Fibroblast of skin of left biceps (primary cell): ENCODE measurements around the gene ZFYVE19.
"Not testable (repeated sequence)": the region's sequence is repeated elsewhere in the genome, so short reads cannot be mapped to it uniquely, and the experiment has no call there.

Experiments used
- DNase-seq, 2 experiments: peaks; one replicate each; pipeline ENCODE4 v3.0.0-alpha.2; 2013; ENCODE audit warnings: low read depth in 2 of 2

The ZFYVE19 gene

DNA sequence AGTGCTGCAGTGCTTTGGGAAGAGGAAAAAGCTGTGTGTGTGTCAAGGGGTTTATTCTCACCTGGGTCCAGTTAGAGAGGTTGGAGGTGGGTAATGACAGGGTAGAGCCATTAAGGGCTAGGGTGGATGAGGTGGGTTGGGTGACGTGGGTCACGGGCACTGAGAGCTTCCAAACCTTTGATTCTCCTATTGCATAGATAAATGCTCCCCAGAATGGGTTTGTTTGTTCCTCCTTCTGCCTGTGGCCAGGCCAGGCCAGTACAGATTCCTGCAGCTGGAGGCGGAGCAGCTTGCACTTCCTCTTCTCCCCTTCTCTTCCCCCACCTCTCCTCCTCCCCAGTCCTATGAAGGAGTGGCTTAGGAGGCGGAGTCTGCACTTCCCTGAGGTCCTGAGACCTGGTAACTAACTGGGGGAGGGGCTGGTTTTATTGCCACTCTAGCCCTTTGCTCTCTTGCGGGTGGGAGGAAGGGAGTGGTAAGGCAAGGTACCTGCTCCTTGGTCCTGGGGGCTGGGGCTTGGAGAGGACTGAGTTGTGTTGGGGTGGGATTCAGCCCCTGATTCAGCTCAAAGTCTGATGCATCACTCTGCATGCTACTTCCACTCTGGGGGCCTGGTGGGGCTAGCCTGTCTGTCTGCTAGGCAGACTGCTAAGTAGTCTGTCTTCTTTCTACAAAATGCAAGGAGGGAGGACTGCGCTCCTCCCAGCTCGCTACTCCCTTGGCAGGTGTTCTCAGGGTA, 40.5 kb downstream of the ZFYVE19 start:
- no peak for DNase-seq

DNA sequence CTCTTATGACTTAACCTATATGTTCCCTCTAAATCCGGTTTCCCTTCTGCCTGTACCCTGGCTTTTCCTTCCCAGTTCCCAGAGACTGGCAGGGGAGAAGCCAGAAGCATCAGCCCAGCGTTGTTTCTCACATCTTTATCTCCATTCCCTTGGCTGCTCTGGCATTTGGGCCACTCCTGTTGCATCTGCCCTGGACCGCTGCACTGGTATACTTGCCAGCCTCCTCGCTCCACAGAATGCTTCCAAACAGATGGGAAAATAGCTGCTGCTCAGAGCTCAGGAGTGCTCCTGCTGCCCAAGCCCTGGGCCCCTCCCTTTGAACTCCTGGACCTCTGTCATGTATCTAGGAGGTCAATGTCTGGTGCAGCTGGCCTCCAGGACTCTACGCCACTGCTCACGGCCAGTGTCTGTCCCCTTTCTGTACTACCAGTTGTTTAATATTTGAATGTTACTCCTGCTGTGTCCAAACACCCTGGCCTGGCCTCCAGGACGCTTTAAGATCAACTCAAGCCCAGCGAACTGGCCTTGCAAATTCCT, 43.8 kb downstream of the ZFYVE19 start:
- no peak for DNase-seq

DNA sequence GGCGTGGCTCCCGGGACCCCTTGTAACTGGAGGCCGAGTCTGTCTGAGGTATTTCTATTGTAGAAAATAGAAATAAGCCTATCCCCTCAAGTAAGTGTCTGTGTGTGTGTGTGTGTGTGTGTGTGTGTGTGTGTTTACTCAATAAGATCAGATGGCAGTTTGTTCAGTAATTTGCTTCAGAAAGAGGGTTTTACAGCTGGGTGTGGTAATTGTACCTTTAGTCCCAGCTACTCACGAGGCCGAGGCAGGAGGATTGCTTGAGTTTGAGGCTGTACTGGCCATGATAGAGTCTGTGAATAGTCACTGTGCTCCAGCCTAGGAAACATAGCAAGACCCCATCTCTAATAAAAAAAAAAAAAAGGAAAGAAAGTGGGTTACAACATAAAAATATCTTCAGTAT, 45.6 kb downstream of the ZFYVE19 start:
- no peak for DNase-seq

DNA sequence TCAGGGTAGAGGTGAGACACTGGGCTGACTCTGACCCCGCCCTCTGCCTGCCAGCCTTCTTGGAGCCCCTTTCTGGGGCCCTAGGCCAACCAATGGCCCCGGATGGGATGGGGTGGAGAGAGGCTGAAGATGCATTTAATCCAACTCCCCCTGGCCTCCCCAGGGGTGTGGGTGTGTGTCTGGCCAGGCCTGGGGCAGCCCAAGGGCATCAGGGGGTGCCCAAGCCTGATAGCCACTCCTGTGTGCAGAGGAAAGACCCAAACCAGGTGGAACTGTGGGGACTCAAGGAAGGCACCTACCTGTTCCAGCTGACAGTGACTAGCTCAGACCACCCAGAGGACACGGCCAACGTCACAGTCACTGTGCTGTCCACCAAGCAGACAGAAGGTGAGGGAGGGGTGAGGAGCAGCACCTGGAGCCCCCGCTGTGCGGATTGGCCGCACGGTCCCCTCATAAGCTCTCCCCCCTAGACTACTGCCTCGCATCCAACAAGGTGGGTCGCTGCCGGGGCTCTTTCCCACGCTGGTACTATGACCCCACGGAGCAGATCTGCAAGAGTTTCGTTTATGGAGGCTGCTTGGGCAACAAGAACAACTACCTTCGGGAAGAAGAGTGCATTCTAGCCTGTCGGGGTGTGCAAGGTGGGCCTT, 46.5 kb downstream of the ZFYVE19 start:
- no peak for DNase-seq

DNA sequence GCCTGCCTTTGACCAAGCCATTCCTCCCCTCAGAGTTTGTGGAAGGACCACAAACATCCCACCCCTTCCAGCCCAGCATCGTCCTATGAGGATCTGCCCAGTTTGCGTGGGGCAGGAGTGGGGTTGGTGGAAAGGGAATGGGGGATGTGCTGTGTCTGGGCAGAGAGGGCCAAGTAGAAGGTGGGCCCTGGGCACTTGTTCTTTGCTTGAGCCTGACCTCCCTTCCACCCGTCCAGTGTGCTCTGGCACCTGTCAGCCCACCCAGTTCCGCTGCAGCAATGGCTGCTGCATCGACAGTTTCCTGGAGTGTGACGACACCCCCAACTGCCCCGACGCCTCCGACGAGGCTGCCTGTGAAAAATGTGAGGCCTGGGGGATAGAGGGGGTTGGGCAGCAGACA, 47.3 kb downstream of the ZFYVE19 start:
- no peak for DNase-seq

DNA sequence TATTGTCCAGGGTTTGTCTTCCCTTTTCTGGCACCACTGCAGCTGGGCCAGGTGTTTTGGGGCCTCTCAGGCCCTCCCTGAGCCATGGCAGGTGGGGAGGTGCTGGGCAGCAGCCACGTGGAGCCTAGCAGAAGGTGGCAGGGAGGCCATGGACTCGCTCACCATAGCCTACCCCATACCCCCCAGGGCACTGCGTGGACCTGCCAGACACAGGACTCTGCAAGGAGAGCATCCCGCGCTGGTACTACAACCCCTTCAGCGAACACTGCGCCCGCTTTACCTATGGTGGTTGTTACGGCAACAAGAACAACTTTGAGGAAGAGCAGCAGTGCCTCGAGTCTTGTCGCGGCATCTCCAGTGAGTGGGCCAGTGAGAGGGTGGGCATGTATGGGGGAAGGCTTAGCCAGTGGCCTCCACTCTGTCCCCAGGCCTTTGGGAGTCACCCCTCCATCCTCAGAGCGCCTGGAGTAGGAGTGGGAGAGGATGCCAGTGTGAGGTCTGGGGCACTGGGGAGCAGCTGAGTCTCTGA, 48.9 kb downstream of the ZFYVE19 start:
- DNase-seq, result no peak

DNA sequence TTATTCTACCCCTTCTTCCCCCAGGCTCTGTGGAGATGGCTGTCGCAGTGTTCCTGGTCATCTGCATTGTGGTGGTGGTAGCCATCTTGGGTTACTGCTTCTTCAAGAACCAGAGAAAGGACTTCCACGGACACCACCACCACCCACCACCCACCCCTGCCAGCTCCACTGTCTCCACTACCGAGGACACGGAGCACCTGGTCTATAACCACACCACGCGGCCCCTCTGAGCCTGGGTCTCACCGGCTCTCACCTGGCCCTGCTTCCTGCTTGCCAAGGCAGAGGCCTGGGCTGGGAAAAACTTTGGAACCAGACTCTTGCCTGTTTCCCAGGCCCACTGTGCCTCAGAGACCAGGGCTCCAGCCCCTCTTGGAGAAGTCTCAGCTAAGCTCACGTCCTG, 49.9 kb downstream of the ZFYVE19 start:
- DNase-seq, result no peak

DNA sequence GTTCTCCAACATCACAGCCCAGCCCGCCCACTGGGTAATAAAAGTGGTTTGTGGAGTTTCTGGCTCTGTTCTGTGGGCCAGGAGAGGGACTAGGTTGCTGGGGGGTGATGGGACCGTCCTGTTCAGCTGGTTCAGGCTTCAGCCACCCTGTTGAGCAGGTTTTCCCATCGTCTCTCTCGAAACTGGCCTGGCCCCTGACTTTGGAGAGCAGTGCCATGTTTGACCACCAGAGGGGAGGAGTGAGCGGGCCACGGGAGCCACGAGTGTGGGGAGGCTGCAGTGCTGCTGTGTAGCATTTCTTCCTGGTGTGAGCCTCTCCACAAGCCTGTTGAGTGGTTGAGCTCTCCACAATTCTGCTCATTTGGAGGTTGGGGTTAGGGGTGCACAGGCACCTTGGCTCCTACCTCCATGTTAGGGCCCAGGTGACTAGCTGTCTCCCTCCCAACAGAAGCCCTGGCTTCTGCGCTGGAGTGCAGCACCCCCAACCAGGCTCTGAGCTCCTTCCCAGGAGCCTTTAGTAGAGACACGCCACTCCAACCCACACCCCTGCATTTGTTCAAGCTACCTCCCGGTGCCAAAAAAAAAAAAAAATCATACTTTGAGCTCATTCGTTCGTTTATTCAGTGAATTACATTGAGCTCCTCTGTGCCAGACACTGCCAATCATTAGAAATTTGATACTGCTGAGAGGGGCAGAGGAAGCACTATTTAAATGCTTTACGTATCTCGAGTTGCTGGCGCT, 50.9 kb downstream of the ZFYVE19 start:
- DNase-seq, result peak; percentile 9 to 24

DNA sequence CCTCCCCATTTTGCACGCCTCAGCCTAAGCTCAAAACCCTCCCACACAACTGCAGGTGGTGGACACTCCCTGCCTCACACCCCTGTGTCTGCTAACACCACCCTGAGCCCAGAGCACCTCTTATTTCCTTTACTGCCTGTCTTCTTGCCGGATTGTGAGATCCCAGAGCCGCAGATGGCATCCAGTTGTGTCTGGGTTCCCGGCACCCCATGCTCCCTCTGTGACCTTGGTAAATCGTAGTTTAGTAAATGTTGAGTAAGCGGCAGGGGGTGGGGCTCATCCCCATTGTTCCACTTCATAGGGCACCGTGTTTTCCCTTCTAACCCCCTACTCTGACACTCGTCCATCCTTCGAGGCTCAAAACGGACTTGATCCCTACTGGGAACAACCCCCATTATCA, 51.8 kb downstream of the ZFYVE19 start:
- no peak for DNase-seq

DNA sequence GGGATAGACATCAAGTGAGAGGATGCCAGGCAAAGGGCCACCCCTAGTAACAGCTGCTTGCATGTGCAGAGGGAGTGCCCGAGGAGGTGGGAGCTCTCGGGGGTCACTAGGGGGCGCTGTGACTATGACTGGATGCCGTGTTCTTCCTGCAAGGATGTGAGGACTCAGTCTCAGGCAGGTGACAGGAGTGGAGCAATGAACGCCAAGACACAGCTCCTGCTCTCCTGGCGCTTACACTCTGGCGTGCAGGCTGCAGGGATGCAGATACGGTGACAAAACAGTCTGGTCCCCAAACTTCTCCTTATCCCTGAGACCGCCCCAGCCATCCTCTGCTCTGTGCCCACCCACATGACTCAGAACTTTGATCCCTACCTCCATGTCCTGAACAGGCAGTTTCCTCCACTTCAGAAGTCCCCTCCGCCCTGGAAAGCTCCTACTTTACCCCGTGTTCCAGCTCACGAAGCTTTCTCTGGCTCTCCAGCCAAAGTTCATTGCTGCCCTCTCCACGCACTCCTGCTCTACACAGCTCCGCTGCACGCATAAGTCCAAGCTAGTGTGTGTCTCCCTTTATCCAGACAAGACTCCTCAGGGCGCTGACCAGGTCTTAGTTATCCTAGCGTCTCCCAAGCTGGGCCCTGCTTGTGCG, 52.4 kb downstream of the ZFYVE19 start:
- peak in 1 of 2 experiments; percentile 13 for DNase-seq

DNA sequence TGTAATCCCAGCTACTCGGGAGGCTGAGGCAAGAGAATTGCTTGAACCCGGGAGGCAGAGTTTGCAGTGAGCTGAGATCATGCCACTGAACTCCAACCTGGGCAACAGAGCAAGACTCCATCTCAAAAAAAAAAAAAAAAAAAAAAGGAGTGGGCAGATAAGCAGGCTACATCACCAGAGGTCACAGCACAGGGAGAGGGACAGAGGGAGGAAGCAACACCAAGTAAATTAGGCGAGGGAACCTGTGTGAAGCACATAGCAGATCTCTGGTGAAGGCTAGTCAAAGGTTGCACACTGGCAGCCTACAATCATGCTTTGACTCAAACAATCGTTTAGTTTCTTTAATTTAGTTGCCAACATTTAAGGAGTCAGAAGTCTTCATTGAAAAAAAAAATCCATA, 54.3 kb downstream of the ZFYVE19 start:
- DNase-seq, result not testable (repeated sequence)

DNA sequence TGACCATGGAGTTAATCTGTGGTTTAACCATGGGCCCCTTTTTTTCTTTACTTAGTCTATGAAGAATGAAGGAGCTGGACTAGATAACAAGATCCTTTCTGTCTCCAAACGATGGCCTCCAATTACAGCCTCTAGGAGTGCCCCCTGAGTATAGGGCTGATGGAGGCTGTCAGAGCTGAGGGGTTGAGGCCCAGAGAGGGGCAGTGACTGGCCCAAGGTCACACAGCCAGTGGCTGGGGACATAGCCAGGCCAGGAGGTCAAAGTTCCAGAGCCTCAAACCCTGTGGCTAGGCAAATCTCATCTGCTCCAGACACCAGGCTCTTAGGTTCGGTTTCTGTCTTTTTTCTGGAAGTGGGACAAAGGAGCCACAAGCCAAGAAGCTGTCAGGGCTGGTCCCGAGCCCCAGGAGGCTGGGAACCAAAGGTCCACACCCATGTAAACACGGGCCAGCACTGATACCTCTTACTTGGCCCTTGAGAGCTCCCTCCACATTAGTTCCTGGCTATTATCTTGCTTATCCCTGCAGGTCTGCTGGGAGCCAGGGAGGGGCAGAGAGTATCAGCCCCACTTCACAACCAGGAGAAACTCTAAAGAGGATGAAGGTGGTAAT, 56.9 kb downstream of the ZFYVE19 start:
- no peak for DNase-seq
